Measurements from ENCODE around the gene CNTN3. TPM values are rescaled to one million over a fixed set of nuclear protein-coding genes. Genes with fewer than 3 reads are reported as not detected.

CNTN3 gene
- total RNA-seq, 4 donors from 2014 or later, result 3.4 to 17.0 (median 10.1) TPM

DNA sequence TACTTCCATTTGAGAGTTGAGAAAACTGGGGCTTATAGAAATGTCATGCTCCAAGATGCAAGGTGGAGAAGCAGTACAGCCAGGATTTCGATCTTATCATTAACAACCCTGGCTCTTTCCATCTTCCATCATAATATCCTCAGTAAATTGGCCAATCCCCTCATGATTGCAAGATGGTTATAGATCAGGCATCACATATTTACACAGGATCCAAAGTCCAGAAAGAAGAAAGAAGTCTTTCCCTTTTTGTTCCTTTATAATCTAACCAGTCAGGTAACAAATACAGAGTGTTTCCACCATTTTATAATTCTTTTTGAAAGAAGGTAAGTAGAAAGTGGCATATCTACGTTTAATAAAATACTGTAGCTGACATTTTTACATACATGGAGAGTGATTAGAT is 29.7 kb downstream of the CNTN3 start:
- TF ChIP-seq CTCF (IDR thresholded peaks at IDR 0.05; ENCODE audit: low read depth), result no peak

- no peak for TF ChIP-seq CTCF (IDR thresholded peaks at IDR 0.05; ENCODE audit: low read depth)
Observed at GRCh38 chr3:74582982-74583381, 31.5 kb downstream of the CNTN3 start.

DNA sequence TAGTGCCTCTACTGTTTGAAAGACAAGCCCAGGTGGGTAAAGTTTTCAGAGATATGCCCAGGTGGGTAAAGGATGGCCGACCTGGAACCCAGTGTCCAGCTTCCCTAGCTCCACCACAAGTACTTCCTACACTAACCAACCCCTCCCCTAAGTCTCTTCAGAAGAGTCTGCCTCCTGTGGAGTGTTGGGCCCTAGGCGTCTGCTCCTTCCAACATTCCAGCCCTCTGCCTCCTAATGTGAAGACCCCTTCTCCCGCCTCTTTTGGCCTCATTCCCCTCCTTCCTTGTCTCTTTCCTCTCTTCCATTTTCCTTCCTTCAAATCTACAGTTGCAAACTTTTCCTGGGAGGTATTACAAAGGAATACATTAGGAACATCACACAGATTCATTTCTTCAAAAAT is 38.6 kb downstream of the CNTN3 start:
- no peak for TF ChIP-seq CTCF (IDR thresholded peaks at IDR 0.05; ENCODE audit: low read depth)

GRCh38 chr3:74571118-74571517 is 43.3 kb downstream of the CNTN3 start:
- no peak for TF ChIP-seq CTCF (IDR thresholded peaks at IDR 0.05; ENCODE audit: low read depth)

Data from subcutaneous adipose tissue (tissue), 4 donors.